Measurements from ENCODE around the gene IRAK1.

Gene IRAK1

GRCh38 chrX:153973127-153974002 is 46.3 kb downstream of the IRAK1 start:
- TF ChIP-seq, protein P1, sequence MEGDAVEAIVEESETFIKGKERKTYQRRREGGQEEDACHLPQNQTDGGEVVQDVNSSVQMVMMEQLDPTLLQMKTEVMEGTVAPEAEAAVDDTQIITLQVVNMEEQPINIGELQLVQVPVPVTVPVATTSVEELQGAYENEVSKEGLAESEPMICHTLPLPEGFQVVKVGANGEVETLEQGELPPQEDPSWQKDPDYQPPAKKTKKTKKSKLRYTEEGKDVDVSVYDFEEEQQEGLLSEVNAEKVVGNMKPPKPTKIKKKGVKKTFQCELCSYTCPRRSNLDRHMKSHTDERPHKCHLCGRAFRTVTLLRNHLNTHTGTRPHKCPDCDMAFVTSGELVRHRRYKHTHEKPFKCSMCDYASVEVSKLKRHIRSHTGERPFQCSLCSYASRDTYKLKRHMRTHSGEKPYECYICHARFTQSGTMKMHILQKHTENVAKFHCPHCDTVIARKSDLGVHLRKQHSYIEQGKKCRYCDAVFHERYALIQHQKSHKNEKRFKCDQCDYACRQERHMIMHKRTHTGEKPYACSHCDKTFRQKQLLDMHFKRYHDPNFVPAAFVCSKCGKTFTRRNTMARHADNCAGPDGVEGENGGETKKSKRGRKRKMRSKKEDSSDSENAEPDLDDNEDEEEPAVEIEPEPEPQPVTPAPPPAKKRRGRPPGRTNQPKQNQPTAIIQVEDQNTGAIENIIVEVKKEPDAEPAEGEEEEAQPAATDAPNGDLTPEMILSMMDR (IDR thresholded peaks at IDR 0.05) = no peak

DNA sequence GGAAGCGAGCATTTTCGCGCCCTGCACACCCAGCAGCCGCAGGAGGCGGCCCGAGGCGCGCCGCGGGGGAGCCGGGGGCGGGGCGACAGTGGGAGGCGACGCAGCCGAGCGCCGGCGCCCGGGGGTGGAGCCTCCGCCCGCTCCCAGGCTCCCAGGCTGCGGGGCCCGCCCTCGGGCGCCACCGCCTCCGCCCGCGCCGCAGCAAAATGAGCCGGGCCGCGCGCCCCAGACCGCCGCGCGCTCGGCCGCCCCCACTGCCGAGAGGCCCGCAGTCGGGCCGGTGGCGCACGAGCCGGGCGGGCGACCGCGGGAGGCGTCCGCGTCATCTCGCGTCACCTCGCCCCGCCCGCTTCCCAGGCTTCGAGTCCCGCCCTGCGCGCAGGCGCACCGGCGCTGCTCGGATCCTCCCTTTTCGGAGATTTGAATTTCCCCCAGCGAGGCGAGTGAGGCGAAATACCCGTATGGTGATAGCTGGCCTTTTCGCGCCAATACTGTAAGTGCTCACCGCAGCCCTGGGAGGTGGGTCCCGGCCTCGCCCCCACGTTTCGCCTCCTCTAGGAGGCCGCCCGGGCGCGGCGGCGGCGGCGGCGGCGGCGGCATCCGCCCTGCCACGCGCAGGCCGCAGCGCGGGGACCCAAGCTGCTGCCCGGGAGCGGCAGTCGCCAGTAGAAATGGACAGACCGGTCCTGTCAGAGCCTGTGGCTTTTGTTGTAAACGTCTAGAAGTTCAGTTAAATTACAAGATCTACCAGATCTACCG is 47.2 kb downstream of the IRAK1 start, which contains the start of gene TMEM187:
TSS of gene TMEM187 (plus strand) at position 387 of the 759 bp plus-strand sequence. CDS start 9,309 bp downstream, outside the sequence.
- TF ChIP-seq, protein P1 (IDR thresholded peaks at IDR 0.05) = no peak

DNA sequence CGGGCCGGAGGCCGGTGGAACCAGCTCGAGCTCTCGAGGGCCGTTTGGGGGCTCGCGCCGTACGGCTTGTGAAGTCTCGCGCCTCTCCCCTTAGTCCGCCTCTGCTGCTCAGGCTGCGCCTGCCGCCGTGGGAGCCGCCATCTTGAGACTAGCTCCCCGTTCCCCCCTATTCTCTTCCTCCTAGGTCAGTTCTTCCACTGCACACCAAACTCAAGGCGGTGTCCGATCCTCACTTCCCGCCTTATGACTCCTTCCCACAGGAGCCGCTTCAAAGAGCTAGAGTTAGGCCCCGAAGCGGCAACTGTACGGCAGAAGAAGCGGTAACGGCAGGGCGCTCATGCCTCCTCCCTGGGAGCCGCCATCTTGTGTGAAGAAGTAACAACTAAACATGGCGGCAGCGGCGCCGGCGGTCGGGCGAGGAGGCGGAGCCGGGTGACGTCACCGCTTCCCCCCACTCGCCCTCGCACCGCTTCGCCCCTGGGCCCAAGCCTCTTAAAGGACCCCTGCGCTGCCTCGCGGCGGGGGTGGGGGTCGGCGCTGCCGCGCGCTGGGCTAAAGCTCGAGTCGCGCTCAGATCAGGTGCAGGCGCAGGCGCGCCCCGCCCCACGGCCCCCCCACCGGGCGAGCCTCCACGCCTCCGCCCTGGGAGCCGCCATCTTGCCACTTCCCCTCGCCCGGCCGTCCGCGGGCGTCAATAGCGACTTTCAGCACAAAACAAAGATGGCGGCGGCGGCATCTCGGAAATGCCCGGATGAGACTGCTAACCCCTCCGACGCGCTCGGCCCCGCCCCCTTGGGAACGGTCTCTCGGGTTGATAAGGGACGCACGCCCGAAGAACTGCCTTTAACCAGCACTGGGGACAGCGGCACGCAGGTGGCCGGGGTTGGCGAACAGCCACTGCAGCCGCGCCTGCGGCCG is 48.0 kb downstream of the IRAK1 start, which contains the start of gene HCFC1:
TSS of gene HCFC1 (minus strand) at position 369 of the 918 bp plus-strand sequence. CDS start 978 bp downstream, outside the sequence.
- TF ChIP-seq, protein P1 (IDR thresholded peaks at IDR 0.05) = no peak

DNA sequence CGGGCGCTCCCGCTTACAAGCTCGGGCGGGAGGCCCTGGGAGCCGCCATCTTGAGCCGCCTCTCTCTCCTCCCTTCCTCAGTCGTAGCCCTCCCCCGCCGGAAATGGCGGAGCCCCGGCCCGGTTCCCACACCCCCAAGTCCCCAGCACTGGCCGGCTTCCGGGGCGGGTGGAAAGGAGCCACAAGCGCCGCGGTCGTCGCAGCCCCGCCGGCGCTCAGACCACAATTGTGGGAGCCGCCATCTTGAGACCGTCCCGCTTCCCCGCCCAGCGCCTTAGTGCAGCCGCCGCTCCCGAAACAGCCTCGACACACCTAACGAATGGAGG is 48.6 kb downstream of the IRAK1 start:
- TF ChIP-seq, protein P1 (IDR thresholded peaks at IDR 0.05) = no peak

GRCh38 chrX:153970357-153971123 is 49.2 kb downstream of the IRAK1 start:
- TF ChIP-seq, protein P1 (IDR thresholded peaks at IDR 0.05) = no peak

DNA sequence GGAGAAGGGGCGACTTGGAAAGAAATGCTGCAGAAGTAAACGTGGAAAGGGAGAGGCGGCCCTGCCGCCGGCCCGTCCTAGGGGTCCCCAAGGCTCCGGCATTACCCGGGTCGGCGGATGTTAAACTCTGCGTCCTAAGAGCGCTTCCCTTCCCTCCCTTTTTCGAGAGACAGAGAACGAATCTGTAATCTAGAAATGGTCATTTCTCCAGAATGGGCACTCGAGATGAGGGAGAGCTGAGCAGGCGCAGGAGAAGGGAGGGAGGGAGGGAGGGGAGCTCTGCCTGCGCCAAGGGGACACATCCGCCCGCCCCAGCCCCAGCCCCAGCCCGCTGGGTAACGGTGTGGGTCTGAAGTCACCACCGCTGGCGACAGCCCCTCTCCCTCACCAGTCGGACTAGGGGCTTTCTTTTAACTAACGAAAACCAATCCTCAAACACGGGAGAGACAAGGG is 49.8 kb downstream of the IRAK1 start:
- TF ChIP-seq, protein P1 (IDR thresholded peaks at IDR 0.05) = no peak

Measured in LNCAP (cell line).